Mesodermal cell (in vitro differentiated cells): ENCODE measurements around the gene MINAR1.
A peak's percentile ranks its signal among the peaks of the same experiment; 100 is the strongest.

Experiments used
- H3K27ac ChIP-seq: 2 replicates; pipeline ENCODE4 v1.7.0; 2013; ENCODE audit warnings: mild to moderate bottlenecking, low read depth, low read length, moderate library complexity; ENCODE audit not compliant: severe bottlenecking
- H3K36me3 ChIP-seq: 2 replicates; pipeline ENCODE4 v1.7.1; 2013; ENCODE audit warnings: mild to moderate bottlenecking, low read length, moderate library complexity; ENCODE audit not compliant: control insufficient read depth, insufficient read depth
- H3K4me1 ChIP-seq: one replicate; pipeline ENCODE4 v1.7.1; 2013; ENCODE audit warnings: mild to moderate bottlenecking, low read length; ENCODE audit not compliant: insufficient read depth, control insufficient read depth, poor library complexity, severe bottlenecking
- H3K4me3 ChIP-seq: 2 replicates; pipeline ENCODE4 v1.7.0; 2013; ENCODE audit warnings: low read length, control low read depth, mild to moderate bottlenecking; ENCODE audit not compliant: insufficient read depth, poor library complexity, severe bottlenecking; ENCODE audit errors: extremely low read depth
- H3K9me3 ChIP-seq: 2 replicates; pipeline ENCODE4 v1.7.1; 2013; ENCODE audit warnings: mild to moderate bottlenecking, low read length, moderate library complexity; ENCODE audit not compliant: control insufficient read depth
- WGBS, 2 experiments: methylation state at CpG; one replicate each; pipeline ENCODE4 v1.1.5; 2013; ENCODE audit warnings: missing lambda C conversion rate in 2 of 2; ENCODE audit not compliant: insufficient coverage in 2 of 2; 5-methylcytosine and 5-hydroxymethylcytosine counted together

MINAR1 gene

GRCh38 chr15:79432345-79433275, 474 bp downstream of the MINAR1 start:
- no peak overlapping the region for H3K27ac ChIP-seq
- H3K4me1 ChIP-seq, result peaks cover 7% of the 10 kb centered on the region
- H3K9me3 ChIP-seq, result no peaks in the 10 kb centered on the region
- H3K36me3 ChIP-seq, result no peaks in the 10 kb centered on the region
- H3K4me3 ChIP-seq, result peak overlapping the region; percentile 59
- WGBS, 2 experiments, result 4% methylated on average over 60 to 67 of the region's 84 CpGs

GRCh38 chr15:79433276-79433990, 1.3 kb downstream of the MINAR1 start:
- H3K9me3 ChIP-seq, result no peaks in the 10 kb centered on the region
- H3K4me1 ChIP-seq, result peaks cover 7% of the 10 kb centered on the region
- H3K36me3 ChIP-seq, result no peaks in the 10 kb centered on the region
- 39 to 41% methylated on average over 5 to 12 of the region's 12 CpGs for WGBS, 2 experiments
- H3K4me3 ChIP-seq, result peak overlapping the region; percentile 59
- H3K27ac ChIP-seq, result no peak overlapping the region

GRCh38 chr15:79434361-79434760, 2.2 kb downstream of the MINAR1 start:
- Histone ChIP-seq H3K36me3 (no peaks in the 10 kb centered on the region), H3K4me3 (no peak overlapping the region), H3K9me3 (no peaks in the 10 kb centered on the region), H3K27ac (no peak overlapping the region), H3K4me1 (peaks cover 7% of the 10 kb centered on the region)
- WGBS, 2 experiments, result 75 to 83% methylated on average over 3 of the region's 3 CpGs

GRCh38 chr15:79436037-79436780, 4.1 kb downstream of the MINAR1 start:
- H3K27ac ChIP-seq, result no peak overlapping the region

GRCh38 chr15:79437275-79438000, 5.3 kb downstream of the MINAR1 start:
- Histone ChIP-seq H3K36me3 (no peaks in the 10 kb centered on the region), H3K27ac (no peak overlapping the region), H3K4me3 (no peak overlapping the region), H3K9me3 (no peaks in the 10 kb centered on the region), H3K4me1 (no peaks in the 10 kb centered on the region)
- WGBS, 2 experiments, result 100% methylated on average over 1 of the region's 2 CpGs; no CpG with 5 or more reads in 1 of the 2 experiments

More at GRCh38 chr15:79436037-79436780, 4.1 kb downstream of the MINAR1 start:
- H3K36me3 ChIP-seq, result no peaks in the 10 kb centered on the region
- H3K4me1 ChIP-seq, result peaks cover 2% of the 10 kb centered on the region
- no peak overlapping the region for H3K4me3 ChIP-seq
- 81 to 82% methylated on average over 8 of the region's 8 CpGs for WGBS, 2 experiments
- H3K9me3 ChIP-seq, result no peaks in the 10 kb centered on the region

- Histone ChIP-seq H3K4me3 (no peak overlapping the region), H3K36me3 (no peaks in the 10 kb centered on the region), H3K27ac (no peak overlapping the region), H3K9me3 (no peaks in the 10 kb centered on the region), H3K4me1 (no peaks in the 10 kb centered on the region)
- WGBS, 2 experiments, result 89 to 100% methylated on average over 3 to 5 of the region's 5 CpGs
These were observed 7.1 kb downstream of the MINAR1 start for GRCh38 chr15:79439236-79439635.

GRCh38 chr15:79440355-79440908, 8.3 kb downstream of the MINAR1 start:
- no peaks in the 10 kb centered on the region for H3K4me1 ChIP-seq
- no peaks in the 10 kb centered on the region for H3K9me3 ChIP-seq
- no peak overlapping the region for H3K4me3 ChIP-seq
- no peak overlapping the region for H3K27ac ChIP-seq
- WGBS, 2 experiments, result 74 to 82% methylated on average over 6 of the region's 7 CpGs
- H3K36me3 ChIP-seq, result no peaks in the 10 kb centered on the region

GRCh38 chr15:79442911-79443310, 10.8 kb downstream of the MINAR1 start:
- Histone ChIP-seq H3K4me1 (no peaks in the 10 kb centered on the region), H3K27ac (no peak overlapping the region), H3K9me3 (no peaks in the 10 kb centered on the region), H3K36me3 (no peaks in the 10 kb centered on the region), H3K4me3 (no peak overlapping the region)
- WGBS, 2 experiments, result 75 to 83% methylated on average over 2 to 3 of the region's 4 CpGs

GRCh38 chr15:79447060-79447459, 14.9 kb downstream of the MINAR1 start:
- 100% methylated on average over 1 of the region's 1 CpG; no CpG with 5 or more reads in 1 of the 2 experiments for WGBS, 2 experiments
- Histone ChIP-seq H3K4me3 (no peak overlapping the region), H3K36me3 (no peaks in the 10 kb centered on the region), H3K9me3 (no peaks in the 10 kb centered on the region), H3K4me1 (no peaks in the 10 kb centered on the region), H3K27ac (no peak overlapping the region)

- Histone ChIP-seq H3K27ac (no peak overlapping the region), H3K36me3 (no peaks in the 10 kb centered on the region), H3K4me3 (no peak overlapping the region), H3K9me3 (no peaks in the 10 kb centered on the region), H3K4me1 (no peaks in the 10 kb centered on the region)
- WGBS, 2 experiments, result 100% methylated on average over 1 of the region's 3 CpGs; no CpG with 5 or more reads in 1 of the 2 experiments
These were observed 18.5 kb downstream of the MINAR1 start for GRCh38 chr15:79450648-79451047.
